ENCODE measurements around the gene GPR161.
"Not testable (repeated sequence)": the region's sequence is repeated elsewhere in the genome, so short reads cannot be mapped to it uniquely, and the experiment has no call there.

The GPR161 gene

GRCh38 chr1:168161459-168161858, 24.7 kb upstream of the GPR161 start:
- peaks cover 13 to 27% of the 10 kb centered on the region in 2 donors for H3K9me3 Mint-ChIP-seq
- ATAC-seq (replicated peaks) (no peak), DNase-seq (no peak)
- no peak overlapping the region for H3K4me3 Mint-ChIP-seq
- peaks cover 59 to 86% of the 10 kb centered on the region in 2 donors for H3K27me3 Mint-ChIP-seq
- peaks cover under 1% of the 10 kb centered on the region for H3K36me3 Mint-ChIP-seq (ENCODE audit: insufficient read depth)
- H3K27ac Mint-ChIP-seq, result no peak overlapping the region
- H3K4me1 Mint-ChIP-seq (ENCODE audit: low read depth in 2 of 2), result no peaks in the 10 kb centered on the region

GRCh38 chr1:168159979-168160378, 23.2 kb upstream of the GPR161 start:
- ATAC-seq (replicated peaks) (no peak), DNase-seq (no peak)
- Mint-ChIP-seq H3K4me1 (ENCODE audit: low read depth in 2 of 2) (no peaks in the 10 kb centered on the region), H3K27me3 (peaks cover 53 to 84% of the 10 kb centered on the region in 2 donors), H3K36me3 (ENCODE audit: insufficient read depth) (peaks cover 3% of the 10 kb centered on the region), H3K4me3 (no peak overlapping the region), H3K9me3 (peaks cover 13 to 27% of the 10 kb centered on the region in 2 donors), H3K27ac (peak overlapping the region in 1 of 2 donors; percentile 33)

- no peak overlapping the region for H3K4me3 Mint-ChIP-seq
- H3K9me3 Mint-ChIP-seq, result peaks cover 13 to 27% of the 10 kb centered on the region in 2 donors
- DNase-seq, result no peak
- no peak overlapping the region for H3K27ac Mint-ChIP-seq
- peaks cover 3% of the 10 kb centered on the region for H3K36me3 Mint-ChIP-seq (ENCODE audit: insufficient read depth)
- H3K27me3 Mint-ChIP-seq, result peaks cover 52 to 80% of the 10 kb centered on the region in 2 donors
- ATAC-seq (replicated peaks), result no peak
- H3K4me1 Mint-ChIP-seq (ENCODE audit: low read depth in 2 of 2), result no peaks in the 10 kb centered on the region
Measured at GRCh38 chr1:168159251-168159650, 22.5 kb upstream of the GPR161 start.

GRCh38 chr1:168157638-168158037, 20.9 kb upstream of the GPR161 start:
- Mint-ChIP-seq H3K4me1 (ENCODE audit: low read depth in 2 of 2) (no peaks in the 10 kb centered on the region), H3K9me3 (peaks cover 13 to 27% of the 10 kb centered on the region in 2 donors), H3K27me3 (peaks cover 43 to 75% of the 10 kb centered on the region in 2 donors), H3K27ac (no peak overlapping the region), H3K4me3 (no peak overlapping the region), H3K36me3 (ENCODE audit: insufficient read depth) (peaks cover 3% of the 10 kb centered on the region)
- DNase-seq, result no peak
- ATAC-seq (replicated peaks), result no peak

- no peak overlapping the region for H3K4me3 Mint-ChIP-seq
- ATAC-seq (replicated peaks), result no peak
- H3K9me3 Mint-ChIP-seq, result peaks cover 13 to 25% of the 10 kb centered on the region in 2 donors
Measured at GRCh38 chr1:168155910-168156309, 19.2 kb upstream of the GPR161 start.

GRCh38 chr1:168154707-168155106, 18.0 kb upstream of the GPR161 start:
- DNase-seq; H3K36me3 Mint-ChIP-seq (ENCODE audit: insufficient read depth); ATAC-seq (replicated peaks); H3K4me1 Mint-ChIP-seq (ENCODE audit: low read depth in 2 of 2); H3K4me3 Mint-ChIP-seq; H3K27ac Mint-ChIP-seq: not testable (repeated sequence)
- H3K9me3 Mint-ChIP-seq, result peaks cover 6 to 13% of the 10 kb centered on the region in 2 donors
- peaks cover 19 to 47% of the 10 kb centered on the region in 2 donors for H3K27me3 Mint-ChIP-seq

More at GRCh38 chr1:168155910-168156309, 19.2 kb upstream of the GPR161 start:
- Mint-ChIP-seq H3K27ac (no peak overlapping the region), H3K27me3 (peaks cover 31 to 58% of the 10 kb centered on the region in 2 donors), H3K36me3 (ENCODE audit: insufficient read depth) (peaks cover 3% of the 10 kb centered on the region), H3K4me1 (ENCODE audit: low read depth in 2 of 2) (no peaks in the 10 kb centered on the region)
- no peak for DNase-seq

- no peaks in the 10 kb centered on the region for H3K9me3 Mint-ChIP-seq
Measured at GRCh38 chr1:168151935-168152334, 15.2 kb upstream of the GPR161 start.

GRCh38 chr1:168150283-168150682, 13.6 kb upstream of the GPR161 start:
- peaks cover 7% of the 10 kb centered on the region for H3K36me3 Mint-ChIP-seq (ENCODE audit: insufficient read depth)
- peaks cover 2 to 3% of the 10 kb centered on the region in 2 donors for H3K4me1 Mint-ChIP-seq (ENCODE audit: low read depth in 2 of 2)
- H3K27me3 Mint-ChIP-seq, result peaks cover 0 to 10% of the 10 kb centered on the region in 2 donors
- H3K9me3 Mint-ChIP-seq, result no peaks in the 10 kb centered on the region
- H3K27ac Mint-ChIP-seq, result no peak overlapping the region
- ATAC-seq (replicated peaks), result no peak
- no peak overlapping the region for H3K4me3 Mint-ChIP-seq
- DNase-seq, result no peak

More at GRCh38 chr1:168151935-168152334, 15.2 kb upstream of the GPR161 start:
- ATAC-seq (replicated peaks) (no peak), DNase-seq (no peak)
- Mint-ChIP-seq H3K36me3 (ENCODE audit: insufficient read depth) (peaks cover 3% of the 10 kb centered on the region), H3K27ac (no peak overlapping the region), H3K4me1 (ENCODE audit: low read depth in 2 of 2) (peaks cover 0 to 3% of the 10 kb centered on the region in 2 donors), H3K27me3 (peaks cover 0 to 23% of the 10 kb centered on the region in 2 donors), H3K4me3 (no peak overlapping the region)

- no peak overlapping the region for H3K4me3 Mint-ChIP-seq
- peaks cover 2 to 3% of the 10 kb centered on the region in 2 donors for H3K4me1 Mint-ChIP-seq (ENCODE audit: low read depth in 2 of 2)
- H3K36me3 Mint-ChIP-seq (ENCODE audit: insufficient read depth), result peaks cover 9% of the 10 kb centered on the region
- H3K9me3 Mint-ChIP-seq, result no peaks in the 10 kb centered on the region
- peak; percentile 35 for ATAC-seq (replicated peaks)
- H3K27me3 Mint-ChIP-seq, result peaks cover 0 to 3% of the 10 kb centered on the region in 2 donors
- no peak for DNase-seq
- no peak overlapping the region for H3K27ac Mint-ChIP-seq
Measured at GRCh38 chr1:168148916-168149315, 12.2 kb upstream of the GPR161 start.

GRCh38 chr1:168146626-168147025, 9.9 kb upstream of the GPR161 start:
- peaks cover 2 to 3% of the 10 kb centered on the region in 2 donors for H3K4me1 Mint-ChIP-seq (ENCODE audit: low read depth in 2 of 2)
- H3K27ac Mint-ChIP-seq, result no peak overlapping the region
- no peak for ATAC-seq (replicated peaks)
- H3K36me3 Mint-ChIP-seq (ENCODE audit: insufficient read depth), result peaks cover 9% of the 10 kb centered on the region
- no peaks in the 10 kb centered on the region for H3K9me3 Mint-ChIP-seq
- H3K4me3 Mint-ChIP-seq, result no peak overlapping the region
- H3K27me3 Mint-ChIP-seq, result no peaks in the 10 kb centered on the region
- no peak for DNase-seq

GRCh38 chr1:168146160-168146539, 9.4 kb upstream of the GPR161 start:
- peaks cover 2 to 3% of the 10 kb centered on the region in 2 donors for H3K4me1 Mint-ChIP-seq (ENCODE audit: low read depth in 2 of 2)
- H3K4me3 Mint-ChIP-seq, result peak overlapping the region; percentile 45 to 56
- no peak for ATAC-seq (replicated peaks)
- H3K27me3 Mint-ChIP-seq, result no peaks in the 10 kb centered on the region
- no peaks in the 10 kb centered on the region for H3K9me3 Mint-ChIP-seq
- H3K27ac Mint-ChIP-seq, result peak overlapping the region; percentile 8 to 57
- no peak for DNase-seq
- peaks cover 9% of the 10 kb centered on the region for H3K36me3 Mint-ChIP-seq (ENCODE audit: insufficient read depth)

GRCh38 chr1:168145184-168146159, 8.7 kb upstream of the GPR161 start:
- DNase-seq (peak; percentile 81 to 86 (median 84)), ATAC-seq (replicated peaks) (peak; percentile 99)
- no peaks in the 10 kb centered on the region for H3K9me3 Mint-ChIP-seq
- H3K36me3 Mint-ChIP-seq (ENCODE audit: insufficient read depth), result peaks cover 9% of the 10 kb centered on the region
- peaks cover 0 to 1% of the 10 kb centered on the region in 2 donors for H3K27me3 Mint-ChIP-seq
- peak overlapping the region; percentile 8 to 57 for H3K27ac Mint-ChIP-seq
- peaks cover 2 to 3% of the 10 kb centered on the region in 2 donors for H3K4me1 Mint-ChIP-seq (ENCODE audit: low read depth in 2 of 2)
- H3K4me3 Mint-ChIP-seq, result peak overlapping the region; percentile 45 to 56

- Mint-ChIP-seq H3K4me1 (ENCODE audit: low read depth in 2 of 2) (peaks cover 5 to 8% of the 10 kb centered on the region in 2 donors), H3K9me3 (no peaks in the 10 kb centered on the region), H3K36me3 (ENCODE audit: insufficient read depth) (peaks cover 9% of the 10 kb centered on the region), H3K4me3 (no peak overlapping the region), H3K27me3 (peaks cover 8 to 11% of the 10 kb centered on the region in 2 donors), H3K27ac (no peak overlapping the region)
- no peak for ATAC-seq (replicated peaks)
- DNase-seq, result no peak
Measured at GRCh38 chr1:168141871-168142385, 5.2 kb upstream of the GPR161 start.
